HG02943 (cell line): ENCODE measurements around the gene PTCH1.
A peak's percentile ranks its signal among the peaks of the same experiment; 100 is the strongest.

Experiments used
- ATAC-seq: cut with Tn5 transposase; IDR thresholded peaks from one replicate; pipeline ENCODE4 v1.9.1; 2021; ENCODE audit warnings: mild to moderate bottlenecking, low read depth, moderate library complexity; ENCODE audit not compliant: unreplicated experiment

The PTCH1 gene

GRCh38 chr9:95499847-95500246, 16.9 kb downstream of the PTCH1 start:
- no peak for ATAC-seq

- no peak for ATAC-seq
Measured at GRCh38 chr9:95499046-95499676, 17.6 kb downstream of the PTCH1 start.

GRCh38 chr9:95498641-95499040, 18.1 kb downstream of the PTCH1 start:
- ATAC-seq: no peak

- no peak for ATAC-seq
Measured at GRCh38 chr9:95497772-95498171, 19.0 kb downstream of the PTCH1 start.

- ATAC-seq: no peak
Measured at GRCh38 chr9:95496687-95497086, 20.1 kb downstream of the PTCH1 start.

GRCh38 chr9:95495961-95496360, 20.8 kb downstream of the PTCH1 start:
- no peak for ATAC-seq

GRCh38 chr9:95495529-95495928, 21.2 kb downstream of the PTCH1 start:
- ATAC-seq: no peak

- ATAC-seq: peak; percentile 94
Measured at GRCh38 chr9:95494416-95495371, 22.1 kb downstream of the PTCH1 start.

- peak; percentile 26 for ATAC-seq
Measured at GRCh38 chr9:95494022-95494415, 22.8 kb downstream of the PTCH1 start.

GRCh38 chr9:95493402-95493801, 23.4 kb downstream of the PTCH1 start:
- ATAC-seq: no peak

GRCh38 chr9:95491543-95492320, 25.0 kb downstream of the PTCH1 start:
- ATAC-seq: no peak

GRCh38 chr9:95488954-95489353, 27.8 kb downstream of the PTCH1 start:
- no peak for ATAC-seq

GRCh38 chr9:95486318-95486717, 30.5 kb downstream of the PTCH1 start:
- no peak for ATAC-seq

- ATAC-seq: no peak
Measured at GRCh38 chr9:95484225-95484624, 32.5 kb downstream of the PTCH1 start.

GRCh38 chr9:95483431-95483830, 33.3 kb downstream of the PTCH1 start:
- no peak for ATAC-seq

- ATAC-seq: no peak
Measured at GRCh38 chr9:95482621-95483020, 34.1 kb downstream of the PTCH1 start.

- ATAC-seq: no peak
Measured at GRCh38 chr9:95481000-95481399, 35.8 kb downstream of the PTCH1 start.

- no peak for ATAC-seq
Measured at GRCh38 chr9:95480346-95480745, 36.4 kb downstream of the PTCH1 start.

GRCh38 chr9:95479330-95479729, 37.4 kb downstream of the PTCH1 start:
- no peak for ATAC-seq

GRCh38 chr9:95478335-95478734, 38.4 kb downstream of the PTCH1 start:
- ATAC-seq: no peak

GRCh38 chr9:95477885-95478284, 38.9 kb downstream of the PTCH1 start:
- no peak for ATAC-seq
